Measurements from ENCODE around the gene FAM131A.

DNA sequence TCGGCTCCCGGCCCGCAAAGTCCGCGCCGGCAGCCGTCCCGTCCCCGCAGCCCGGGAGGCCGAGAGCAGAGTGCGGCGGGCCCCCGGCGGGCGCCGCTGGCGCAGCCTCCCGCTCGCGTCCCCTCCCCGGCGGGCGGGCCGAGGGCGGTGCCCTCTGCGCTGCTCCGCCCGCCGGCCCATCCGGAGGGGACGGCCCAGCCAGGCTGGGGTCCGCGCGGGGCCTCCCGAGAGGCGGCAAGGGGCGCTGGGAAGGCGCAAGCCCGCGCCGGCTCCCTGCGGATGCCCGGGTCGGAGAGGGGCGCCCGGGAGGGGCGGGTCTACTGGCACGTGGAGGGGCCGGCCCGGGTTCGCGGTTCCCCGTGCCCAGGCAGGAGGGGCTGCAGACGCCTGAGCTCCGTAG lies 24.1 kb downstream of the FAM131A start, which contains the start of the genes CLCN2 and POLR2H:
- TF ChIP-seq, protein P1, sequence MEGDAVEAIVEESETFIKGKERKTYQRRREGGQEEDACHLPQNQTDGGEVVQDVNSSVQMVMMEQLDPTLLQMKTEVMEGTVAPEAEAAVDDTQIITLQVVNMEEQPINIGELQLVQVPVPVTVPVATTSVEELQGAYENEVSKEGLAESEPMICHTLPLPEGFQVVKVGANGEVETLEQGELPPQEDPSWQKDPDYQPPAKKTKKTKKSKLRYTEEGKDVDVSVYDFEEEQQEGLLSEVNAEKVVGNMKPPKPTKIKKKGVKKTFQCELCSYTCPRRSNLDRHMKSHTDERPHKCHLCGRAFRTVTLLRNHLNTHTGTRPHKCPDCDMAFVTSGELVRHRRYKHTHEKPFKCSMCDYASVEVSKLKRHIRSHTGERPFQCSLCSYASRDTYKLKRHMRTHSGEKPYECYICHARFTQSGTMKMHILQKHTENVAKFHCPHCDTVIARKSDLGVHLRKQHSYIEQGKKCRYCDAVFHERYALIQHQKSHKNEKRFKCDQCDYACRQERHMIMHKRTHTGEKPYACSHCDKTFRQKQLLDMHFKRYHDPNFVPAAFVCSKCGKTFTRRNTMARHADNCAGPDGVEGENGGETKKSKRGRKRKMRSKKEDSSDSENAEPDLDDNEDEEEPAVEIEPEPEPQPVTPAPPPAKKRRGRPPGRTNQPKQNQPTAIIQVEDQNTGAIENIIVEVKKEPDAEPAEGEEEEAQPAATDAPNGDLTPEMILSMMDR (optimal IDR thresholded peaks at IDR 0.05 in 1 of 3, IDR thresholded peaks at IDR 0.05 in 1 of 3, conservative IDR thresholded peaks at IDR 0.05 in 1 of 3; ENCODE audit: extremely low read depth in 1 of 3, insufficient read depth in 2 of 3, low read length in 3 of 3) = no peak
- TF ChIP-seq EZH2 (IDR thresholded peaks at IDR 0.05; ENCODE audit: low read length) = no peak
